Renal pelvis (tissue), 4 donors: ENCODE measurements around the gene TEKT5. TPM values are rescaled to one million over a fixed set of nuclear protein-coding genes. Genes with fewer than 3 reads are reported as not detected.
"Not testable (repeated sequence)": the region's sequence is repeated elsewhere in the genome, so short reads cannot be mapped to it uniquely, and the experiment has no call there.

Source experiments
- DNase-seq: peaks from one replicate; pipeline ENCODE4 v3.0.0-alpha.2; 2013
- polyA plus RNA-seq, 3 donors: library from polyadenylated mRNA; unstranded; fragments of 120-200 nt; gene quantifications; one replicate each; pipeline ENCODE4 v1.2.1, GENCODE V29; 2013; ENCODE audit not compliant: insufficient read length in 3 of 3

Gene TEKT5
- polyA plus RNA-seq, 3 donors: 0.21 to 0.68 (median 0.29) TPM

- no peak for DNase-seq
Observed at GRCh38 chr16:10685709-10686108, 9.0 kb downstream of the TEKT5 start.

DNA sequence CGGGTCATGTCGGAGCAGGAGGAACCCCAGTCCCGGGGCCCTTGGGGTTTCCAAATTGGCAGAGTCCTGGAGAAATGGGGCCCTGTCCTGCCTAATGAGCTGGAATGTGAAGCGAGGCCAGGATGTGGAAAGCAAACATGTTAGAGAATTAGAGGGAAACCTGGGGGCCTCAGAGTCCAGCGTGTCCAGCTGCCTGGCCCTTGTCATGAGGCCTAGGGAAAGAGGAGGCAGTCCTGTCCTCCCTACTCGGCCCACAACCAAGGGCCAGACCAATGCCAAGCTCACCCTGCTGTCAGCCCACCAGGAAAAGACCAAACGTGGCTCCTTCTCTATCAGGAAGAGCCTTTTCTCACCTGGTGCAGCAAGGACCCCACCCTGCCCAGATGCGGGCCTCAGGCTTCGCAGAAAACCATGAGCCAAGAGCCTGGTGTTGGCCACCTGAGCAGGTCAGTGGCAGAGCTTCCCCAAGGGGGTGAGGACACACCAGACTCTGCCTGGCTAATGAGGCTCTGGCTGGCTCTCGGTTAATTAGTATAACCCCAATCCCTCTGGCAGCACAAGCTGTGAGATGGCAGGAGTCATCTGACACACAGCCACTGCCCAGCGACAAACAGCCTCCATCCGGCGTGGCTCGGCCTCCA is 10.1 kb downstream of the TEKT5 start:
- DNase-seq: no peak

- DNase-seq: no peak
Observed at GRCh38 chr16:10683170-10683569, 11.6 kb downstream of the TEKT5 start.

DNA sequence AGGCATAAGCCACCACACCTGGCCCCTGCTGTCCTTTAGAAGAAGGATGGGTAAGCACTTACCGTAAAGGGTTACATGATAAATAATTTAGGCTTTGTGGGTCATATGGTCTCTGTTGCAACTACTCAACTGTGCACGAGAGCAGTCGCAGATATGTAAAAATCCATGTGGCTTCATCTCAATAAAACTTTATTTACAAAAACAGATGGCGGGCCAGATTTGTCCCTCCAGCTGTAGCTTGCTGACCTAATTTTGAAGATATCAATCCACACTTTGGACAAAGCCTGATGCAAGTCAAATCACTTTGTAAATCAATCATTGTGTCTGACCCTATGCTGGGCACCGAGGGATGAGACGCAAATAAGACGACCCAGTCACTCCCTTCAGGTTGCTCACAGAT is 12.1 kb downstream of the TEKT5 start:
- DNase-seq: no peak

DNA sequence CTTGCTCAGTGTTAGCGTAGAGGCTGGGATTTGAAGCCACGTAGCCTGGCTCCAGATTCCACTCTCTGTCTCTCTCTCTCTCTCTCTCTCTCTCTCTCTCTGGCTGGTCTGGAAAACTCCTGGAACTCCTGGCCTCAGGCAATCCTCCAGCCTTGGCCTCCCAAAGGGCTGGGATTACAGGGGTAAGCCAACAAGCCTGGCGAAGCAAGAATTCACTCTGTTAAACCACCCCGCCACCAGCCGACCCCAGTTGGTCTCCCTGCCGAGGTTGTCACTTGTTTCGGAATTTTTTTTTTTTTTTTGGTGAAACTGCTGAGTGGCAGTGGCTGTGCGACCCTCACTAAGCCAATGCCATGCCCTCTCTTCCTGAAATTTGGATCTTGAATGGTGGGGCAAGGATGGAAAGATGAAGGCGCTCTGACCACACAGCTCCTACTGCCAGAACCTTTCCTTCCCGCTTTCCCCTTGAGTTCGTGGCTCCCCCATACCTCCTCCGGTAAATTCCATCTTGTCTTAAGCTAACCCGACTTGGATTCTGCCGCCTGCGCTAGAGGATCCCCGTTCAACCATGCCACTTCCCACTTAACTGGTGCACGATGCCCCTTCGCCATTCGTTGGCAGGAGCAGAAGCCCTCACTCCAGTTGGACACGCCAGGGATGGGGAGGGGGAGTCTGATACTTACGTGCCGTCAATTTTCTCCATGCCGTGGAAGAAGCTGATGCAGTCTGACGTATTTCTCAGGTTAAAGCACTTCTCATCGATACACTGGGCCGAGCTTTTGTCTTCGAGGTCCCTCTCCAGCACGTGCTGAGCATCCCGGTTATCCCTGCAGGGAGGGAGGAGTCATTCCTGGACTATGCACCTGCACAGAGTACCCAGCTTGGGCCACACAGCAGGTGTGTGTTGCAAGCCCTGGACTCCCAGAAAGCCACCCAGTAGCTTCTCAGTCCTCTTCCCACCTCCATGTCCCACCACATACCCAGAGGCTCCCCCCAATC is 13.1 kb downstream of the TEKT5 start:
- no peak for DNase-seq

- no peak for DNase-seq
Observed at GRCh38 chr16:10679921-10680320, 14.8 kb downstream of the TEKT5 start.

DNA sequence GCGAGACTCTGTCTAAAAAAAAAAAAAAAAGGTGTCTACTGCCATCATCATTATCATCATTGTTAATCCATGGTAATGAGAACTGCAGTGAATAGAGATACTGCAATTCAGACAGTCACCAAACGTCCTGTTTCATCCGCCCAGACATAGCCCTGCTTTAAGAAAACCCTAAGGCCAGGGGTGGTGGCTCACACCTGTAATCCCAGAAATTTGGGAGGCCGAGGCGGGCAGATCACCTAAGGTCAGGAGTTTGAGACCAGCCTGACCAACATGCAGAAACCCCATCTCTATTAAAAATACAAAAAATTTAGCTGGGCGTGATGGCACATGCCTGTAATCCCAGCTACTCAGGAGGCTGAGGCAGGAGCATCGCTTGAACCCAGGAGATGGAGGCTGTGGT is 15.3 kb downstream of the TEKT5 start:
- DNase-seq: not testable (repeated sequence)

GRCh38 chr16:10678655-10679054 is 16.1 kb downstream of the TEKT5 start:
- DNase-seq: no peak

GRCh38 chr16:10676284-10676683 is 18.4 kb downstream of the TEKT5 start:
- no peak for DNase-seq

GRCh38 chr16:10675861-10676260 is 18.9 kb downstream of the TEKT5 start:
- DNase-seq: no peak

DNA sequence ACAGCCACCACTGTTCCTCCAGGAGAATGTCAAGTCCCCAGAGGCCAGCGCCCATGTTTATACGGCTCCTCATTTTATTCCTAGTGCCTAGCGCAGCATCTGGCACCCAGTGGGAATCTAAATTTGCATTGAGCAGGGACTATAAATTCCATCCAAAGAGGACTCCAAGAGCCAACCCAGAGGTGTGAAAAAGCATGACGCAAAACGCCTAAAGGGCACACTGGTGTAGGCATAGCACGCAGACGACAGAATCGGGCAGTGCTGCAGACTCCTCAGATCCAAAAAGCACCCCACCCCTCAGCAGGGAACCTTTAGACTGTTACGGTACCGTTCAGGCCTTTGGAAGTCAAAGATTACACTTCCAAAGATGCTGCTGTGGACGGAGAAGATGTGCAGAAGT is 19.5 kb downstream of the TEKT5 start:
- DNase-seq: no peak

GRCh38 chr16:10671729-10672128 is 23.0 kb downstream of the TEKT5 start:
- DNase-seq: no peak

GRCh38 chr16:10669791-10670190 is 24.9 kb downstream of the TEKT5 start:
- no peak for DNase-seq

- DNase-seq: no peak
Observed at GRCh38 chr16:10668322-10669045, 26.2 kb downstream of the TEKT5 start.

- no peak for DNase-seq
Observed at GRCh38 chr16:10667239-10667638, 27.5 kb downstream of the TEKT5 start.

DNA sequence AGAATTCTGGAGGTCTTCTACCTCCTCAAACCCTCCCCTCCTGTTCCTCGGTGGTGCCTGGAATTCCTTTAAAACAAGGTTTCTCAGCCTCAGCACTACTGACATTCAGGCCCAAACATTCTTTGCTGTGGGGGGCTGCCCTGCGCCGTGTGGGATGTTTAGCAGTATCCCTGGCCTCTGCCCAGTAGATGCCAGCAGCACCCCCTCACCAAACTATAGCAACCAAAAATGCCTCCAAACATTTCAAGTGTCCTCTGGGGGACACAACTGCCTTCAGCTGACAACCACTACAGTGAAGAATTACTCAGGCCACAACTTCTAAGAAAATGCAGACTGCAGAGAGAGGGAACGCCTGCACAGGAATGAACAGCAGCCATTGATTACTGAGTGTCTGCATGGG is 28.4 kb downstream of the TEKT5 start:
- no peak for DNase-seq

DNA sequence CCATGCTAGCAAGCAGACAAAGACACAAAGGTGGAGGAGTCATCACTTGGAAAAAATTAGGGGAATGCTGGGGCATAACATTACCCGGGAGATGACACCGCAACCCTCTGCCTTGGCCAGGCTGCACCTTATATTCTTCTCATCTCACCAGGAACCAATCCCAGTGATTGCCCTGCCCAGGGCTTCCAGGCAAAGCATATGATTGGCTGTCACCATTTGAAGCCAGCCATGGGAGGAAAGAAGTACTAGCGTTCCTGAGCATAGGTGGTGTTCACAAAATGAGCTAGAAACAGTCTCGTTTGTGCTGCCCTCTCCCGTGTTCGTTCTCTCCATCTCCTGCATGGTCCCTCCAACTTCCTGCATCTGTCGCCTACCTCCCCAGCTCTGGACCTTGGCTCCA is 29.6 kb downstream of the TEKT5 start:
- no peak for DNase-seq

DNA sequence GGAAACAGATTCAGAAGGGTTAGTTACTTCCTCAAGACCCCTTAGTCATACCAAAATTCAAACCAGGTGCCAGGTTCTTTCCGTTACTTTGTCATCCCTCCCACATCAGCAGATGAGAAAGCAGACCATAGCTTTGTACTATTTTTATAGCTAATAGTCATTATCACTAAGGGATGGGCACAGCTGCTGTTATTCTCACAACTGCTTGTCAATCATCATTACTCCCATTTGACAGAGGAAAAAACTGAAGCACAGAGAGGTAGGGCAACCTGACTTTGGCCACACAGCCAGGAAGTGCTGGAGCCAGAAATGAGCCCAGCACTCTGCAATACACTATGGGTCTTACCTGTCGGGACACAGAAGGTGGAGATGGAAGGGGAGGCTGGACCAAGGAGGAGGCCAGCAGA is 30.0 kb downstream of the TEKT5 start:
- no peak for DNase-seq

GRCh38 chr16:10663744-10664143 is 31.0 kb downstream of the TEKT5 start:
- no peak for DNase-seq

DNA sequence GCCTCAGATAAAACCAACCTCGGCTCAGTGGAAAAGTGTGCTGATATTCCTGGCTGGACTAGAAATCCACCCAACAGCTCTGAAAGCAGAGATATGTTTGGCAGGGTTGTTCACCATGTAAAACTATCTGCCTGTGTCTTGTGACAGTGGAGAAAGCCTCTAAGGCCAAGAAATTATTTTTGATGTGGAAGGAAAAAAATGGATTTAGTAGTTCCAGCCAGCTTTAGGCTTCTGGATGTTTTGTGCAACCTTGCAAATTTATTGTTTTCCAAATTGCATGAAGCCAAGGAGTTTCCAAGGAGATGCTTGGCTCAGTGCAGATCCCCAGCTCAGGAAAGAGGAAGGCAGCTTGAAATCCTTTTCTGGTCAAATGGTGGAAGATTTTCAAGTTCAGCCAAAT is 31.6 kb downstream of the TEKT5 start:
- DNase-seq: no peak

- DNase-seq: no peak
Observed at GRCh38 chr16:10662212-10662611, 32.5 kb downstream of the TEKT5 start.

DNA sequence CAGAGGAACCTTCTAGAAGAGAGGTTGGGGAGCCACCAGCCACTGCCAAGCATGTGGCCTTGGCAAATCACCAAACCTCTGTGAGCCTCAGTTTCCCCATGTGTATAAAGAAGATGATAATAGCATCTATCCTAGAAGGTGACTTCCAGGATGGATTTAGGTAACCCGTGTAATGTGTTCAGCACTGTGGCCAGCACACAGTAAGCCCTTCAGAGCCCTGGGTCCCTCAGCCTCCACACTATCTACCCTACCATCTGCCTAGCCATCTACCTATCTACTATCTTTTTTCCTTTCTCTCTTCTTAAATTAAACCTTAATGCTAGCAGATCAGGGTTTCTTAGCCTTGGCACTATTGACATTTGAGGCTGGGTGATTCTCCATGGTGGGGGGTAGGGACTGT is 33.0 kb downstream of the TEKT5 start:
- no peak for DNase-seq
